Stimulated activated CD8-positive, alpha-beta memory T cell treated with anti-CD3 and anti-CD28 coated beads, Interleukin-7, amount 100 ng/mL, for 24 hours (primary cell): ENCODE data around the gene CYP39A1.

Experiments used
- DNase-seq: peaks from one replicate; pipeline ENCODE4 v3.0.0-alpha.2; 2020; ENCODE audit warnings: low read depth

CYP39A1 gene

DNA sequence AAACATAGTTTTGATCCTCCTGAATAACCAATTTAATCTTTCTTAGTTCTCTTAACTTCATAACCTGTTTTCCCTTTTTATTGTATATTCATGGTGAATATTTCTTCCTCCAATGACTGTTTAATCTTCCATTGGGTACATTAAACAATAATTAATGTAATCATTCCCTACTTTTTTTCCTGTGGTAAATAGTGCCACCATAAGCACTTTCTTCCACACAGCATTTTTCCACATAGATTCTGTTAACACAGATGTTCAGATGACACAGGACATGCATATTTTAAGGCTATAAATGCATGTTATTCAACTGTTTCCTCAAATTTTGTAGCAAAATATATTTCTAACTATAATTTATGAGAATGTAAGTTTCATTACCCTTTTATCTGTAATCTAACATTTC lies 61.9 kb downstream of the CYP39A1 start:
- DNase-seq = no peak

DNA sequence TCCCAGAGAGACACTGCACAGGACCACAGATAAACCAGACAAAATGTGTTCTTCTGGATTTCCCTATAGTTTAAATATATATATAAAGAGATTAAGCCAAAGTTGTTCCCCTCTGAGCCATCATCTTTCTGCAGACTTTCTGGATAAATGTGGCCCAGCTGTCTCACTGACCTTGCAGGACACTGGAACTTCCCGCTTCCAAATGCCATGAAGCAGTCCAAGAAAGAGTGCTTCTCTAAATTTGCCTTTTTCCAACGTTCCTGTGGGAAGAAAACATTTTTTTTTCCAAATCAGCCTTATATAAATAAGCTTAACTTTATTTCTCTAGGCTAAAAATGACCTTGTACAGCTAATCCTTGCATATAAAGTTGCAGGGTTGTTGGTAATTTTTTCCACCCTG lies 65.7 kb downstream of the CYP39A1 start:
- DNase-seq = no peak

DNA sequence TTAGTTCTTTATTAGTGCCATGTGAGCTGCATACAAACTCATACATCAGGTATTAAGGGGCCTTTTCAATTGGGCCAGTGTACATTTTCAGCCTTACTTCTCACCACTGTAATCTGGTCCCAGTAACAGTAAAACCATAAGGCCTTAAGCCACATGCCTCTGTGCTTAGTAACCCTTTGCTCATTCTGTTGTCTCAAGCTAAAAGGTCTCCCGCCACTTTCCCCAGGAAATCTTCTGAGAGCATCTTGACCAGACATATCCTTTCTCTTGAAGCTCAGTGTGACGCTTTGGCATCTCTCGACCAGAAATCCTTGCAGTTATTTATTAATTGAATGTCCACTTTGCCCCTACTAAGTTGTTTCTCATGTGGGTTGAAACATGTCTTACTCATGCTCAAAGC lies 68.0 kb downstream of the CYP39A1 start:
- DNase-seq = no peak

GRCh38 chr6:46583721-46584120 lies 68.9 kb downstream of the CYP39A1 start:
- no peak for DNase-seq

DNA sequence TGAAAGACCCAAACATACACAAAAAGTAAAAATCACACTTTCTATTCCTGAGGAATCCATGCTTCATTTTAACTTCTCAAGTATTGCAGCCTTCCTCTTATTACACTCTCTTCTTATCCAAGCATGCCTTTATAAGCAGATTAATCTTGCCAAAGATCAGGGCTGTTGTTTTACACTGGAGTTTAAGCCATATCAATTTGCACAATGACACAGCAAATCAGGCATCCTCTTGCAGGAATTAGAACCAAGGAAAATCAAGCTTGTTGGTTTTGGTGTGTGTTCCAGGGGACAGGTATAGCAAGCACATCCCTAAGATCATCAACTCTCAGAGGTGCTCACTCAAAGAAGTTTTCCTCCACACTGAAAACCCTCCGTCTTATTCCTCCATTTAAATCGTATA lies 69.5 kb downstream of the CYP39A1 start:
- no peak for DNase-seq

- DNase-seq = no peak
Measured at GRCh38 chr6:46581459-46582177, 71.0 kb downstream of the CYP39A1 start.

DNA sequence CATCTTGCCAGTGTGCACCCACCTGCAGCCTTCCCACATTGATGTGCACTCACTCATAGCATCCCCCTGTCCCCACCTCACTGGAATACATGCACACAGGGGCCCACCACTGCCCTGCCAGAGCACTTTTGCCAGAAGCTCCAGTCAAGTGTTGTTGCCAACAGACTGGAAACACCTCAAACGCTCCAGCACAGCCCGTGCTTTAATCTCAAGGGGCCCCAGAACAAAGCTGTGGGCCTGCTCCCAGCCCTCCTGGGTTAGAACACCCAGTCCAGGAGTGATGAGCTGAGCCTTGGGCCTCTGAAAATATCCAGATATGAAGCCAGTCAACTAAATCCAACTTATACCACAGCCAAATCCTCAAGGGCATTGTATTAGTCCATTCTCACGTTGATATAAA lies 77.1 kb downstream of the CYP39A1 start:
- no peak for DNase-seq

DNA sequence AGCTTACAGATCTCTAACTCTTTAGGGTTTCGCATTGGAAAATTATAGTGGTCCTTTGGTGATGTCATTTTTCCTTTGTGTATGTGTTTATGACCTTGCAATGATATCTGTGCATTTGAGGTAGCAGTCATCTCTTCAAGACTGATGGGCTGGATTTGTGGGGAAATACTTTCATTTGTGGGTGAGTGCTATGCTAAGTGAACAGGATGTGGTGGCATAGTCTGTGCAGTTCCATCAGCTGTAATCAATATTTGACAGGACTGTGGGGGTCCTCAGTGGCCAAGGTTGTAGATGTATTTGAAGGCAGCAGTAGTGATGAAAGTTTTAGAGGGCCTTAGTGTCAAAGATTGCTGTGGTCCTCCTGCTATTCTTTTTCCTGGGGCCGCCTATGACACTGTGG lies 79.5 kb downstream of the CYP39A1 start:
- no peak for DNase-seq

GRCh38 chr6:46565531-46565930 lies 87.1 kb downstream of the CYP39A1 start:
- no peak for DNase-seq

GRCh38 chr6:46563924-46564323 lies 88.7 kb downstream of the CYP39A1 start:
- DNase-seq = no peak

DNA sequence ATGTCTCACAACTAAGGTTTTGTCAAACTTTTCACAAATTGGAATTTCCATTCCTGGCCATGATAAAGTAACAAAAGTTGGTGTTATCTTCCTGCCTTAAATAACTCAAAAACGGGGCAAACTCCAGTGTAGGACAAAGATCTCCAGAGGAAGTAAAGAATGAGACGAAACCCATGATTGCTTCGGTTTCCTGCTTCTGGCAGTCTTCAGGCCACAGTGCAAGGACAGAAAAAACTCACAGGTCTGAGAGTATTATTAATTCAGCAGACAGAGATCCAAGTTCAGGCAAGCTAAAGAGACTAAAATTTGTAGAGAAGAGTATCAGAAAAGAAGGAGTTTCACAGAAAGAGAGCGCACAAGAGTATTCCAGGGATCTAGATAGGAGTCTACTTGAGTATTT lies 96.6 kb downstream of the CYP39A1 start:
- DNase-seq = no peak

GRCh38 chr6:46555129-46555528 lies 97.5 kb downstream of the CYP39A1 start:
- DNase-seq = no peak

DNA sequence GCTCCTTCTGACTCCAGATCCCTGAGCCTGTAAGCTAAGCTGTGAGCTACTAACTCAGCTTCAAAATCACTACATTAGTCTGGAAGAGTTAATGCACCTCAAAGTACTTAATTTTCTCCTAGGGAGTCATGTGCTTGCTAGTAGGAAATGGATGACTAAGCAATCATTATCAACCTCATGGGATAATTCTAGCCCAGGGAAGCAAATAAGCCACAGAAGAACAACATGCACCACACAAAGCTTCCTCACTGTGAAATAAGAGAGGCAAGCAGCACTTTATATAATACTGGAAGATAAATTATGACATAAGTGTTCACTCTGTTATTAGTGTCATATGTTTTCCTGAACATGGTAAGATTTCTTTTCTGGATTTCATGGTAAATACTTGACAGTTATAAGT lies 103.5 kb downstream of the CYP39A1 start:
- no peak for DNase-seq

DNA sequence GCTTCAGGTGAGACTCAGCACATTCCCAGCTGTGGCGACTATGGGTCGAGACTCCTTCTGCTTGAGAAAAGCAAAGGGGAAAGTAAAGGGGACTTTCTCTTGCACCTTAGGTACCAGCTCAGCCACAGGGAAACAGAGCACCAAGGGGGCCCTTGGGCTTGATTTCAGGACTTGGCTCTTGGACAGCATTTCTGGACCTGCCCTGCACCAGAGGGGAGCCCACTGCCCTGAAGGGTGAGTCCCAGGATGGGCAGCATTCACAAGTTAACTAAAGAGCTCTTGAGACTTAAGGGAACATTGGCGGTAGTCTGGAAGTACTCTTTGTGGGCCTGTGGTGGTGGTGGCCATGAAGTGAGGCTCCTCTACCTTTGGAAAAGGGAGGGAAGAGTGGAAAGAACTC lies 111.1 kb downstream of the CYP39A1 start:
- DNase-seq = no peak

- DNase-seq = no peak
Measured at GRCh38 chr6:46539866-46540265, 112.8 kb downstream of the CYP39A1 start.

DNA sequence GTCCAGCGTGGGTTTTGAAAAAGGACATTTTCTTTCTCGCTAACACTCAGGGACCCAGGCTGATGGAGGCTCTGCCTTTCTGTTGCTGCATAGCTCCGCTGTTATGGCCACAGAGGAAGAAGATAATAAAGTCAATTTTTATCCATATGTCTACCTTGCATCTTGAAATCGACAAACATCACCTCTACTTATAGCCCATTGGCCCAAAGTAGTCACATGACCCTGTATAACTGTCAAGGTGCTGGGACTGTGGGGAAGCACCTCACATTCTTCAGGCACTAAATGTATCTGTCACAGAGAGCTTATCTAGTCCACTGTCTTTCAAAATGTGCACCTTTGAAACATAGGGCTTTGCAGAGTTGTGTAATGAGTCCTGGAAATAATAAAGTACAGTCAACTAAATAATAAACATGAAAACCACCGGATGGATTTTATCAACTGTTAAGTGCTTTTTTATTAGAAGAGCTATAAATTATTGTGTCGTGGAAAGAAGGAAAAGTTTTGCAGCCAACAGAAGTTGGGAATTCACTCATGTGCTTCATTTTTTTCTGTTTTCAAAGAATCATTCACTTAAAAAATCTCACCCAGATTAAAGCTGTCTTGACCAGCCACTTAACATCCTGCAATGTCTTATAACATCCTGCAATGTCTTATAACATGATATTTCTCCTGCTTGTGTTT lies 113.7 kb downstream of the CYP39A1 start:
- no peak for DNase-seq

DNA sequence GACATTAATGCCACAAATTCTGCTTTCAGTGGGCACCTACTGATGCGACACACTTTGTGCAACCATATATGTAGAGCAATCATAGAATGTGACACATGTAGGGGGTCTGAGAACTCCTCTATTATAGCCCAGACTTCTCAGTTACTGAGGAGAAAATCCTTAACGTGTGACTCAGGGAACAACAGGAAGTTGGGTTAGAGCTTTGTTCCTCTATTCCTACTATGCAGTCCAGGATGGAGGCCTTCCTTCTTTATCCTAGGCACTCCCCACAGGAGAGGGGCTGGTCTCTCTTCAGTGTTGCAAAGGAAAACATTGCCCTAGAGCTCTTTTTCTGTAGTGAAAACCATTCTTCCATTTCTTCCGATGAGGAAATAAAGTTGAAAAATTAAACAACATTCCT lies 121.7 kb downstream of the CYP39A1 start:
- no peak for DNase-seq

DNA sequence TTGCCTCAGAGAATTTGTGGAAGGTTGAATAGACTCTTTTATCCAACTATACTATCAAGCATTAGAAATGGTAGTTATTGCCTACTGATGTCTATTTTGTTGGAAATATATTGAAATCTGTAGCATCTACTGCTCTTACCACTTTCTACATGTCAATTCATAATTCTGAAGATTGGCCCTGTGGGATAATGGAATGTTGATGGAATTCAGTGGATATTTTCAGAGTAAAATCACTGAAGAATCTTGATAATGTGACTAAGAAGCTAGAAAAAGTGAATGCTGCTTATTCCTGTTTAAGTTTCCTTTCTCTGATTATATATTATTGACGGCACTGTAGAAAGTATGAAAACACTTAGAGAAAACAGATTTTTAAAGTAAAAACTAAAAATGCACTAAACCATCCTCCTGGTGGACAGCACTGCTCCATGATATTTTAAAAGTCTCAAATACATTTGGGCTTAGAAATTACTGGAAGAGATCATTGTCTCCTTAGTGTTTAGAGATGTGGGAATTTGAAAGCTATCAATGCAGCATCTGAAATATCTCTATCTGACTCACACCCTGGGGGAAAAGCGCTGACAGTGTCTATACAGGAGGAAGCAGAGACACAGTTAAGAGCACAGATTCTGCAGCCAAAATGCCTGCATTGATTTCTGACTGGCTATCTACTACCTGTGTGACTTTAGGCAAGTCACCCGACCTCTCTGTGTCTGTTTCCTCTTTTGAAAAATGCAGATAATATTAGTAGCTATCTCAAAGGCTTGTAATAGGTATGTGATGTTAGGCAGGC lies 123.5 kb downstream of the CYP39A1 start:
- DNase-seq = no peak

DNA sequence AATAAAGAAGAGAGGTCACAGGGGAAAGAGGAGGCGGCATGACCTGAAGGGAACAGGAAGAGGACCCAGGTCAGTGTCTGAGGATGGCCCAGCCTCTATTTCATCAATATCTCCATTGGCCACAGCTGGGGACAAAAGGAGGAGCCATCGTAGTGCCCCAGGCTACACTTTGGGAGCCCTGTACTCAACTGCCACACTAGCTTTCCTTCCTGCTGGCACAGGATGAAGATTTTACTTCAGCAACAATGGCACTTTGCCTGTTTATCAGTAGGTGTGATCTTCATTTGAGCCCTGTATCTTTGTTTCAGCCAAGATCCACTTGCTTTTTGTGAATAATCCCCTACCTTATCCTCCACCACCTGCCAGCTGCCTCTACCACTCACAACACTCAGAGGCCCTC lies 126.0 kb downstream of the CYP39A1 start:
- no peak for DNase-seq

DNA sequence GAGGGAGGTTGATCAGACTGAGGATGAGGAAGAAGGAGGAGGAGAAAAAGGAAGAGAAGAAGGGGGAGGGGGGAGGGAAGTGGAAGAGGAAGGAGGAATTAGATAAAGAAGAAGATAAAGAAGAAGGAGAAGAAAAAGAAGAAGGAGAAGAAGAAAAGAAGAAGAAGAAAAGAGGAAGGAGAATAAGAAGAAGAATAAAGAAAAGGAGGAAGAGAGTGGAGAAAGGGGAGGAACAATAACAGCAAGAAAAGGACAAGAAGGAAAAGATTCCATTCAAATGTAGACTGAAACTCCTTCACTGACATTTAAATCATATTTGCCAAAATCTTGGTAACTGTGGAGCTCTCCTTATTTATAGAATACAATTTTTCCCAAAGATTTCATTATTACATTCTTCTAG lies 127.0 kb downstream of the CYP39A1 start:
- no peak for DNase-seq

DNA sequence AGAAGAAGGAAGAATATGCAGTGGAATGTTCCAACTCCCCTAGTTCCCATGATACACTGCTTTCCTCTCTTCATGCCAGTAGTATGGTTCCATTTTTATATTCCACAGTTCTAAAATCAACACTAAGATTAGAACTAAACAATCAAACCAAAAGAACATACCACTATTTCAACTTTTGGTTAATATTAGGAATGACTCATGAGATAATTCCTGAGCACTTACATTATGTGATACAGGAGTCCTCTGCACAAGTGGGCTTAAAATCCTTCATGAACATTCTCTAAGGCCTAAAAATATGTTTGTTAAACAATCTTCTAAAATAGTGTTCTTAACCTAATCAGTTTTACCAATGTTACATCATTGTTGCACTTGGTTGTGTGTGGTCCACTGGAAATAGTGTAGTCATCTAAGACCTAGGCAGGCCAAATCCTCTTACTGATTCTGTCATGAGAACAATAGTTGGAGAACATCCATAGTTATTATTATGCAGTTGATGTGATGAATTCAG lies 131.1 kb downstream of the CYP39A1 start:
- DNase-seq = no peak

- DNase-seq = no peak
Measured at GRCh38 chr6:46517202-46517601, 135.4 kb downstream of the CYP39A1 start.

DNA sequence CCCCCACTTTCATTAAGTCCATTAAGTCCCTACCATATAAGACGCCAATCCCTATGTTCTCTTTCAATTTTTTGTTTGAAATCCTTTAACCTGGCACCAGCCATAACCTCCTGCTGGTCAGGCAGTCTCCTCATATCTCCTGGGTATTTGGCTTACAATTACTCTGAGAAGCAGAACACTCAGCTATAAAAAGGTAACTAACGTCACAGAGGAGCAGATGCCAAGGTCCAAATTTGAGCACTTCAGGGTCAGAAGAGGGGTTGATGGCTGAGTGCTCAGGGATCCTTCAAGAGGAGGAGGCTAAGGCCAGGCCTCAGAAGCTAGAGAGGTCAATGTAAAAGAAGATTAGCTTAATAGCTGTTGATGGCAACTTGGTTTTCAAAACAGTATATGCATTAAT lies 139.1 kb downstream of the CYP39A1 start:
- DNase-seq = no peak
